ENCODE data around the gene BPIFB4. TPM values are rescaled to one million over a fixed set of nuclear protein-coding genes. Genes with fewer than 3 reads are reported as not detected.
"Not testable (repeated sequence)": the region's sequence is repeated elsewhere in the genome, so short reads cannot be mapped to it uniquely, and the experiment has no call there.

The BPIFB4 gene
- total RNA-seq, 1 experiment from 2014 or later = not detected

GRCh38 chr20:33113387-33113908, 34.0 kb downstream of the BPIFB4 start:
- Histone ChIP-seq H3K9me3 (ENCODE audit: low read depth, low read length, poor library complexity, severe bottlenecking) (no peaks in the 10 kb centered on the region), H3K27me3 (replicated peaks; ENCODE audit: insufficient read depth, low read depth, low read length, poor library complexity) (peaks cover 16% of the 10 kb centered on the region), H3K27ac (ENCODE audit: low read depth, low read length, poor library complexity, severe bottlenecking) (no peak overlapping the region), H3K4me3 (ENCODE audit: low read depth, low read length, poor library complexity, severe bottlenecking) (no peak overlapping the region), H3K36me3 (ENCODE audit: insufficient read depth, low read length, poor library complexity, severe bottlenecking) (no peaks in the 10 kb centered on the region), H3K4me1 (ENCODE audit: insufficient read depth, low read length, poor library complexity, severe bottlenecking) (no peaks in the 10 kb centered on the region)
- ChIA-PET POLR2A (ENCODE audit: low non-redundant PET) (no interaction called here), CTCF (no interaction called here)
- intact Hi-C loops (cut with micrococcal nuclease; ENCODE audit: unreplicated experiment) = no loop called here
- DNase-seq (ENCODE audit: low spot score) = no peak
- BruUV-seq (replicated peaks) = no TSS peak
- TF ChIP-seq EZH2 (IDR thresholded peaks at IDR 0.05; ENCODE audit: borderline replicate concordance, low read depth, low read length, poor library complexity, severe bottlenecking) (no peak), CTCF (conservative IDR thresholded peaks at IDR 0.05; ENCODE audit: low read depth, low read length) (no peak)

GRCh38 chr20:33115501-33115900, 36.1 kb downstream of the BPIFB4 start:
- BruUV-seq (replicated peaks) = not testable (repeated sequence)

GRCh38 chr20:33119725-33120720, 40.6 kb downstream of the BPIFB4 start:
- no TSS peak for BruUV-seq (replicated peaks)
- H3K9me3 ChIP-seq (ENCODE audit: low read depth, low read length, poor library complexity, severe bottlenecking) = no peaks in the 10 kb centered on the region
- TF ChIP-seq EZH2 (IDR thresholded peaks at IDR 0.05; ENCODE audit: borderline replicate concordance, low read depth, low read length, poor library complexity, severe bottlenecking) (no peak), CTCF (conservative IDR thresholded peaks at IDR 0.05; ENCODE audit: low read depth, low read length) (no peak)
- ChIA-PET POLR2A (ENCODE audit: low non-redundant PET) (no interaction called here), CTCF (no interaction called here)
- intact Hi-C loops (cut with micrococcal nuclease; ENCODE audit: unreplicated experiment) = no loop called here
- no peaks in the 10 kb centered on the region for H3K36me3 ChIP-seq (ENCODE audit: insufficient read depth, low read length, poor library complexity, severe bottlenecking)
- no peaks in the 10 kb centered on the region for H3K4me1 ChIP-seq (ENCODE audit: insufficient read depth, low read length, poor library complexity, severe bottlenecking)
- H3K27me3 ChIP-seq (replicated peaks; ENCODE audit: insufficient read depth, low read depth, low read length, poor library complexity) = peaks cover 10% of the 10 kb centered on the region
- no peak overlapping the region for H3K4me3 ChIP-seq (ENCODE audit: low read depth, low read length, poor library complexity, severe bottlenecking)
- H3K27ac ChIP-seq (ENCODE audit: low read depth, low read length, poor library complexity, severe bottlenecking) = no peak overlapping the region
- DNase-seq (ENCODE audit: low spot score) = no peak

More at GRCh38 chr20:33115501-33115900, 36.1 kb downstream of the BPIFB4 start:
- H3K4me3 ChIP-seq (ENCODE audit: low read depth, low read length, poor library complexity, severe bottlenecking); intact Hi-C loops (cut with micrococcal nuclease; ENCODE audit: unreplicated experiment); POLR2A ChIA-PET (ENCODE audit: low non-redundant PET); H3K9me3 ChIP-seq (ENCODE audit: low read depth, low read length, poor library complexity, severe bottlenecking); H3K36me3 ChIP-seq (ENCODE audit: insufficient read depth, low read length, poor library complexity, severe bottlenecking); DNase-seq (ENCODE audit: low spot score); H3K27ac ChIP-seq (ENCODE audit: low read depth, low read length, poor library complexity, severe bottlenecking); H3K4me1 ChIP-seq (ENCODE audit: insufficient read depth, low read length, poor library complexity, severe bottlenecking); CTCF ChIA-PET: not testable (repeated sequence)
- peaks cover 16% of the 10 kb centered on the region for H3K27me3 ChIP-seq (replicated peaks; ENCODE audit: insufficient read depth, low read depth, low read length, poor library complexity)
